ENCODE data around the gene VCX3A.

The VCX3A gene

DNA sequence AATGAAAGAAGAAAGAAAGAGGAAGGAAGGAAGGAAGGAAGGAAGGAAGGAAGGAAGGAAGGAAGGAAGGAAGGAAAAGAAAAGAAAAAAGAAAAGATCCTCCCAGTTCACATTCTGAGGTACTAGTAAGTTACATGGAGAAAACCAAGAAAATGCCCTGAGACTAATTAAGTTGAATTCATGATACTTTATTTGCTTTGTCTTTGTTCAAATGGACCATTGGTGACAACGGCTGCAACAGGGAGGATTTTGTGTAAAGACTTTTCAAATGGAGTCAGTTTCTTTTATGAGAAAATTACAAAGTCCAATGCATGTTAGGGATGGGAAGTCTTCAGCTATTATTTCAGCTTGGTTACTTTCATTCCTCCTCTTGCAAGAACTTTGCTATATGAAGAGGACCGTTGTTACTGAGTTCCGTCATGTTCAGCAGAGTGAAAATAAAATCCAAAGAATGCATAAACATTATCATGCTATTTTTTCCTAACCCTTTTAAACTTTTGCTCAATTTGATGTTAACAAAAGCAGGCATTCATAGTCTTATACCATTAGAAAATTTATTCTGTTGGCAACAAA, 8.3 kb downstream of the VCX3A start:
- TF ChIP-seq CTCF (IDR thresholded peaks at IDR 0.05; ENCODE audit: low read depth, low read length, poor library complexity, severe bottlenecking) (no peak), EZH2phosphoT487 (IDR thresholded peaks at IDR 0.05; ENCODE audit: borderline replicate concordance, low read length) (no peak)
- no peaks in the 10 kb centered on the region for H3F3A ChIP-seq (ENCODE audit: control insufficient read depth, insufficient read depth)
- no peaks in the 10 kb centered on the region for H3K9me3 ChIP-seq (ENCODE audit: control insufficient read depth, insufficient read depth, low read length)
- no peak overlapping the region for H3K4me3 ChIP-seq (ENCODE audit: low read length)
- no peak overlapping the region for H3K27ac ChIP-seq (ENCODE audit: low read depth, low read length)
- no peaks in the 10 kb centered on the region for H3K9me2 ChIP-seq (replicated peaks; ENCODE audit: control insufficient read depth, low read length)
- H4K20me1 ChIP-seq (ENCODE audit: control insufficient read depth, insufficient read depth, low read depth, low read length) = no peaks in the 10 kb centered on the region
- no peaks in the 10 kb centered on the region for H3K4me1 ChIP-seq (ENCODE audit: control insufficient read depth, low read length)
- H3K79me2 ChIP-seq (ENCODE audit: control insufficient read depth, low read length) = no peaks in the 10 kb centered on the region
- H3K27me3 ChIP-seq (ENCODE audit: control insufficient read depth, low read length) = no peaks in the 10 kb centered on the region
- no peak overlapping the region for H3K4me2 ChIP-seq (ENCODE audit: low read length)
- H3K36me3 ChIP-seq (ENCODE audit: control insufficient read depth, low read length) = no peaks in the 10 kb centered on the region

DNA sequence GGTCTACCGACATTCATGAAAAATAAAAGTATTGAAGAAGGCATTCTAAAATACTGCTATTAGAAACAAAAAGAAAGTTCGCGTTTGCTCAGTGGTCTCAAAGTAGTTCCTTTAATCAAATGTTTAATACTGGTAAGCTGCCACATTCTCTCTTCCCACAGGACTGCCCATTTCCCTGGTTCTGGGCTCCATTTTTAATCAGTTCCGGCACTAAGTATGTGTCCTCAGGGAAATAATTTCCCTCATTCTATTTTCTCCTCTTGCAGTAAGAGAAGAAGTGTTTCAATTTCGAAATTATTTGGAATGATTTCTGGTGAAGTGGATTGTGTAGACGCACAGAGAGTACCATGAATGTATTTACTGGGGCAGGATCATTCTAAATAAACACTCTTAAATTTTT, 17.5 kb downstream of the VCX3A start:
- H3K9me2 ChIP-seq (replicated peaks; ENCODE audit: control insufficient read depth, low read length) = no peaks in the 10 kb centered on the region
- no peak for TF ChIP-seq EZH2phosphoT487 (IDR thresholded peaks at IDR 0.05; ENCODE audit: borderline replicate concordance, low read length)
- no peak for TF ChIP-seq CTCF (IDR thresholded peaks at IDR 0.05; ENCODE audit: low read depth, low read length, poor library complexity, severe bottlenecking)
- H4K20me1 ChIP-seq (ENCODE audit: control insufficient read depth, insufficient read depth, low read depth, low read length) = no peaks in the 10 kb centered on the region
- H3K79me2 ChIP-seq (ENCODE audit: control insufficient read depth, low read length) = no peaks in the 10 kb centered on the region
- no peak overlapping the region for H3K4me2 ChIP-seq (ENCODE audit: low read length)
- no peaks in the 10 kb centered on the region for H3F3A ChIP-seq (ENCODE audit: control insufficient read depth, insufficient read depth)
- H3K27me3 ChIP-seq (ENCODE audit: control insufficient read depth, low read length) = no peaks in the 10 kb centered on the region
- no peaks in the 10 kb centered on the region for H3K36me3 ChIP-seq (ENCODE audit: control insufficient read depth, low read length)
- no peak overlapping the region for H3K4me3 ChIP-seq (ENCODE audit: low read length)
- H3K4me1 ChIP-seq (ENCODE audit: control insufficient read depth, low read length) = no peaks in the 10 kb centered on the region
- no peak overlapping the region for H3K27ac ChIP-seq (ENCODE audit: low read depth, low read length)
- no peaks in the 10 kb centered on the region for H3K9me3 ChIP-seq (ENCODE audit: control insufficient read depth, insufficient read depth, low read length)

- no peak overlapping the region for H3K4me3 ChIP-seq (ENCODE audit: low read length)
- H3K4me2 ChIP-seq (ENCODE audit: low read length) = no peak overlapping the region
- TF ChIP-seq CTCF (IDR thresholded peaks at IDR 0.05; ENCODE audit: low read depth, low read length, poor library complexity, severe bottlenecking) (no peak), EZH2phosphoT487 (IDR thresholded peaks at IDR 0.05; ENCODE audit: borderline replicate concordance, low read length) (no peak)
- H3K36me3 ChIP-seq (ENCODE audit: control insufficient read depth, low read length) = no peaks in the 10 kb centered on the region
- no peak overlapping the region for H3K27ac ChIP-seq (ENCODE audit: low read depth, low read length)
- no peaks in the 10 kb centered on the region for H3K9me2 ChIP-seq (replicated peaks; ENCODE audit: control insufficient read depth, low read length)
- no peaks in the 10 kb centered on the region for H3K79me2 ChIP-seq (ENCODE audit: control insufficient read depth, low read length)
- H3K9me3 ChIP-seq (ENCODE audit: control insufficient read depth, insufficient read depth, low read length) = no peaks in the 10 kb centered on the region
- no peaks in the 10 kb centered on the region for H3K4me1 ChIP-seq (ENCODE audit: control insufficient read depth, low read length)
- no peaks in the 10 kb centered on the region for H3K27me3 ChIP-seq (ENCODE audit: control insufficient read depth, low read length)
- no peaks in the 10 kb centered on the region for H3F3A ChIP-seq (ENCODE audit: control insufficient read depth, insufficient read depth)
- no peaks in the 10 kb centered on the region for H4K20me1 ChIP-seq (ENCODE audit: control insufficient read depth, insufficient read depth, low read depth, low read length)
These were observed 28.5 kb downstream of the VCX3A start for GRCh38 chrX:6506444-6506843.
